Left renal cortex interstitium (tissue), 4 donors: Measurements from ENCODE around the gene AGAP1. TPM values are rescaled to one million over a fixed set of nuclear protein-coding genes. Genes with fewer than 3 reads are reported as not detected.

Experiments
- DNase-seq, 4 donors: peaks; one replicate each; pipeline ENCODE4 v3.0.0-alpha.2; 2013; ENCODE audit warnings: low read depth in 4 of 4, low spot score in 2 of 4, missing footprints in 1 of 4
- polyA plus RNA-seq, 4 donors: library from polyadenylated mRNA; unstranded; fragments of 120-200 nt; gene quantifications; one replicate each; pipeline ENCODE4 v1.2.1, GENCODE V29; 2013; ENCODE audit not compliant: insufficient read length in 4 of 4

AGAP1 gene
- polyA plus RNA-seq, 4 donors = 18.1 to 22.7 (median 19.7) TPM

DNA sequence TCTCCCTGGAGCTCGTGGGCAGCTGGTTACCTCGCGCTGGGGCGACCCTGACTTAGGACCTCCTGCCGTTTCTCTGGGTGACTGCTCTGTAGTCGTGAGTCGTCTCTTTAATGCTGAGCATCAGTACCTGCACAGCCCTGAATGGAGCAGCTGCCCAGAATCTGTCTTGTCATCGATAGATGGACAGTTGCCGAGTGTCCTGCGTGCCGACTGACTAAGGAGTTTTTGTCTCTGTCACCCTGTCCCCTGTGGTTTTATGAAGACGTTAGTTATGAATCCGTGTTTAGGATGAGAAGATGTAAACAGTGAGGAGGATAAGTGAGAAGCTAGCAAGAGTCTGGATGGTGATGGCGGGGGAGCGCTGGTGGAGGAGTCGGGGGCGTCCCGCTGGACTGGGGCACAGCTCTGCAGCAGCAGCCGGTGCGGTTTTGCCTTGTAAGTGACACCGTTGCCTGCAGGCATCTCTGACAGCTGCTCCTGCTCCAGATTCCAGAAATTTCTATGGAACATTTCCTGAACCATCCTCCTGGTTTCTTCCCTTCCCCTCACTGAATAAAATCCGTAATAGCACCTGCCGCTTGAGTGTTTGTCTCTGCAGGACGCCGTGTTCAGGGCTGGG lies 13.3 kb downstream of the AGAP1 start:
- no peak for DNase-seq

DNA sequence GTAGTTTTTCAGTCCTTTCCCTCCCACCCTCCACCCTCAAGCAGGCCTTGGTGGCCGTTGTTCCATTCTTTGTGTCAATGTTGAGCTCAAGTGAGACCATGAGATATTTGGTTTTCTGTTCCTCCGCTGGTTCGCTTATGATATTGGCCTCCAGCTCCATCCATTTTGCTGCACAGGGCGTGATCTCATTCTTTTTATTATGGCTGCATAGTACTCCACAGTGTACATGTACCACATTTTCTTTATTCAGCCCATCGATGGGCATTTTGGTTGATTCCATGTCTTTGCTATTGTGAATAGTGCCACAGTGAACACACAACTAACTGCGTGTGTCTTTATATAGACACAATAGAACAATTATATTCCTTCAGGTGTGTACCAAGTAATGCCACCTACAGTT lies 14.1 kb downstream of the AGAP1 start:
- no peak for DNase-seq

- no peak for DNase-seq
Measured at GRCh38 chr2:235508371-235509160, 14.7 kb downstream of the AGAP1 start.

GRCh38 chr2:235510318-235510717 lies 16.5 kb downstream of the AGAP1 start:
- DNase-seq = no peak

GRCh38 chr2:235511187-235511661 lies 17.4 kb downstream of the AGAP1 start:
- DNase-seq = no peak

GRCh38 chr2:235511751-235512698 lies 18.2 kb downstream of the AGAP1 start:
- DNase-seq = no peak

DNA sequence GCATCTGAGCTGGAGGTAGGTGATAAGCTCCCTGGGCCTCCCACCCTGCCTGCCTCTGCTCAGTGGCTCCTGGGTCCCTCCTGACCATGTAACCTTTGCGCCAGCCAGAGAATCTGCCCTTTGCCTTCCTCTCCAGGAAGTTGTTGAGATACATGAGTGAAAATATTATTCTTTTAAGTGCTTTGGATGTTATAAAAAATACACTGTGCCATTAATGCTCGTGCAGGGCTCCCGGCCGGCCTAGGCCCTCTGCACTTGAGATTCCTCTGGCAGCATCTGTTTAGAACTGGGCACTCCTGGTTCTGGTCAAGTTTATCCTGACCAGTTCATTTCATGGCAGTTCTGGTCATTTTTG lies 18.8 kb downstream of the AGAP1 start:
- DNase-seq = no peak

GRCh38 chr2:235513984-235514626 lies 20.3 kb downstream of the AGAP1 start:
- DNase-seq = no peak

- no peak for DNase-seq
Measured at GRCh38 chr2:235514627-235515363, 21.0 kb downstream of the AGAP1 start.

DNA sequence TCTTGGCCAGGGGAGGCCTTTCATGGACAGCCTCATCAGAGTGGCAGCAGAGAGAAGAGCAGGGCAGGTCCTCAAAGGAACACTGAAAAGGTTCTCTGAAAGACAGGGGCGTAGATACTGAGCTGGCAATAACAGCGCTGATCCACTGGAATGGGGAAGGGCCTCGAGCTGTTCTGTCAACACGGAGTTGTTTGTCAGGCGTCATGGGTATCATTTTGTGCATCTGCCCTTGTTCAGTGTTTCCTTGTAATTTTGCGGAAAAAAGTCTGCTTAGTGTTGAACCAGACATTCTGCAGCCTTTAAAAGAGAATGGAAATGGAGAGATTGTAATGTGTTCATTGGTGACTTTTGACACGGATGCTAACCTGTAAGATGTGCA lies 21.5 kb downstream of the AGAP1 start:
- no peak for DNase-seq

- no peak for DNase-seq
Measured at GRCh38 chr2:235515821-235516220, 22.0 kb downstream of the AGAP1 start.

- DNase-seq = no peak
Measured at GRCh38 chr2:235516257-235516656, 22.4 kb downstream of the AGAP1 start.

DNA sequence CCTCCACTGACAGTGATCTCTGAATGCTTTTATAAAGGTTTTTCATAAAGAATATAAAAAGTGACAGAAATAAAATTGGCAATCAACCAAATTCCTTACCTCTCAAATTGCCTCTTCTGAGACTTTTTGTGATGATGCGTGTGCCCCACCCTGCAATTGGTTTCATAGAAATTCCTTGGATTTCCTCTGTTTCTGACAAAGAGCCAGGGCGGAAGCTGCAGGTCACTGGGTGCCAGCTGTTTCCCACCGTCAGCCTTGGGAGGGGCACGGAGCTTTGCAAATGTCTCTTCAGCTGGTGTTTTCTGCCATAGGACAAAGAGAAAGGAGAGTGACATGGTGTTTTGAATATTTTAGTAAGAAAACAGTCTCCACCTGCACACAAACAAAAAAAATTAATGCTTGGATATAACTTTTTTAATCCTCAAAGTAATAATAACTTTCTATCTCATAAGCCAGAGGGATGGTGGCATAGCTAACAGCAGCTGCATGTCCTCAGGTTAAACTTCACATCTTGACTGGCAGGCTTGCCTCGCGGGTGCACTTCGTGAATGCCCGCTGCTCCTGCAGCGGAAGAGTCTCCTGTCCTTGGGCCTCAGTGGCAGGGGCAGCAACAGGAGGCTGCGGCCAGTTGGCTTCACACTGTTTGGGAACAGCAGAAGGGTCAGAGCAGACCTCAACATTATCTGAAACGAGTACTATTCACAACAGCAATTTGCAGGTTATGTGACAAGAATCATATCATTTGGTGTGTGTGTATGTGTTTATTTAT lies 24.7 kb downstream of the AGAP1 start:
- no peak for DNase-seq

- no peak for DNase-seq
Measured at GRCh38 chr2:235520787-235521186, 26.9 kb downstream of the AGAP1 start.

GRCh38 chr2:235521844-235522243 lies 28.0 kb downstream of the AGAP1 start:
- DNase-seq = no peak

- DNase-seq = no peak
Measured at GRCh38 chr2:235523021-235523420, 29.2 kb downstream of the AGAP1 start.

- no peak for DNase-seq
Measured at GRCh38 chr2:235523486-235524150, 29.8 kb downstream of the AGAP1 start.

DNA sequence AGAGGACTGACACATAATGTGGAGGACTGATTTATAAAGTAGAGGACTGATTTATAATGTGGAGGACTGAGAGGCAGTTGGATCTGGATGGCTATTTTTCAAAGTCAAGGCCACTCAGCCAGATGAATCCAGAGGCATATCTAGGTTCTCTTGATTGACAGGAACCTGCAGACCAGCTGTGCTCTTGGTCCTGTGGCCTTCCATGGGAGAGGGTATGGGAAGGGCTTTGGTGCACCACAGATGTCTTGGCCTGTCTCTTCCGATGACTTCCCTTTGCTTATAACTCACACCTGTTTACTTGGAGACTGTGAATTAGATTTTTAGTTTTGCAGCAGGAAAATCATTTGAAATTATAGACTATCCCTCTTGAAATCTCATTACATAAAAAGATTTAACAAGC lies 32.3 kb downstream of the AGAP1 start:
- no peak for DNase-seq
